ENCODE results near the gene OSBPL10.

DNA sequence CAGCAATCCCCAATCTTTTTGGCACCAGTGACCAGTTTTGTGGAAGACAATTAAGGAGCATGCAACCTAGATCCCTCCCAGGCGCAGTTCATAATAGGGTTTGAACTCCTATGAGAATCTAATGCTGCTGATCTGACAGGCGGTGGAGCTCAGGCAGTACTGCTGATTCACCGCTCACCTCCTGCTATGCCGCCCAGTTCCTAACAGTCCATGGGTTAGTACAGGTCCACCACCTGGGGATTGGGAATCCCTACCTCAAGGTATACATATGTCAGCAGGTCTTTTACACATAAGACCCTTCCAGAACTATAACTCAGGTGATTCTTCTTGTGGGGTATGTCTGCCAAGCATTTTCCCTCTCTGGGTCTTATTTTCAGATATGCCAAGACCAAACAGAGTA, 182.2 kb downstream of the OSBPL10 start:
- TF ChIP-seq EZH2 (IDR thresholded peaks at IDR 0.05; ENCODE audit: low read length, unreplicated experiment), result no peak
- TF ChIP-seq, protein P1, sequence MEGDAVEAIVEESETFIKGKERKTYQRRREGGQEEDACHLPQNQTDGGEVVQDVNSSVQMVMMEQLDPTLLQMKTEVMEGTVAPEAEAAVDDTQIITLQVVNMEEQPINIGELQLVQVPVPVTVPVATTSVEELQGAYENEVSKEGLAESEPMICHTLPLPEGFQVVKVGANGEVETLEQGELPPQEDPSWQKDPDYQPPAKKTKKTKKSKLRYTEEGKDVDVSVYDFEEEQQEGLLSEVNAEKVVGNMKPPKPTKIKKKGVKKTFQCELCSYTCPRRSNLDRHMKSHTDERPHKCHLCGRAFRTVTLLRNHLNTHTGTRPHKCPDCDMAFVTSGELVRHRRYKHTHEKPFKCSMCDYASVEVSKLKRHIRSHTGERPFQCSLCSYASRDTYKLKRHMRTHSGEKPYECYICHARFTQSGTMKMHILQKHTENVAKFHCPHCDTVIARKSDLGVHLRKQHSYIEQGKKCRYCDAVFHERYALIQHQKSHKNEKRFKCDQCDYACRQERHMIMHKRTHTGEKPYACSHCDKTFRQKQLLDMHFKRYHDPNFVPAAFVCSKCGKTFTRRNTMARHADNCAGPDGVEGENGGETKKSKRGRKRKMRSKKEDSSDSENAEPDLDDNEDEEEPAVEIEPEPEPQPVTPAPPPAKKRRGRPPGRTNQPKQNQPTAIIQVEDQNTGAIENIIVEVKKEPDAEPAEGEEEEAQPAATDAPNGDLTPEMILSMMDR (conservative IDR thresholded peaks at IDR 0.05; ENCODE audit: low read depth, low read length), result no peak
- no peak for TF ChIP-seq EZH2phosphoT487 (IDR thresholded peaks at IDR 0.05; ENCODE audit: borderline replicate concordance, low read length)

Data from PC-3 (cell line).